CD4-positive, alpha-beta T cell treated with Interleukin-21 for 1 hour (primary cell): Measurements from ENCODE around the gene PIP4K2A.
"Not testable (repeated sequence)": the region's sequence is repeated elsewhere in the genome, so short reads cannot be mapped to it uniquely, and the experiment has no call there.

Experiments used
- DNase-seq: peaks from one replicate; pipeline ENCODE4 v3.0.0-alpha.2; 2020

The PIP4K2A gene

GRCh38 chr10:22503315-22504088 is 210.9 kb downstream of the PIP4K2A start:
- DNase-seq = no peak

- no peak for DNase-seq
These were observed 212.5 kb downstream of the PIP4K2A start for GRCh38 chr10:22501863-22502262.

DNA sequence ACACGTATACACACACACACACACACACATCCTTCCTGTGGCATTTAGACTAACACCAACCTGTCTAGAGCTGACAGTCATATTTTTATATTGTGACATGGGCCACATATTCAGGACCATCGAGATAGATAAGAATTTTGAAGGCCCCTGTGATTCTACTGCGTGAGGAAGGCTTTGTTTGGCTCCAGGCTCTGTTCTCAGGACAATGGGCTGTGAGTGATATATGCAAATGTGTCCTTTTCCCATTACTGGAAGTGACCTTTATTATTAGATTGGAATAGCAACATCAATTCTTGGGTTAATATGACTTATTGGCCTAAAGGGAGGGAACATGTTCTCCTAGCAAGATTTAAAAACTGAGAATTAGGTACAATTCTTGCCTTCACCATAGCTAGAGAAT is 213.0 kb downstream of the PIP4K2A start:
- no peak for DNase-seq

- DNase-seq = no peak
These were observed 213.6 kb downstream of the PIP4K2A start for GRCh38 chr10:22500656-22501340.

DNA sequence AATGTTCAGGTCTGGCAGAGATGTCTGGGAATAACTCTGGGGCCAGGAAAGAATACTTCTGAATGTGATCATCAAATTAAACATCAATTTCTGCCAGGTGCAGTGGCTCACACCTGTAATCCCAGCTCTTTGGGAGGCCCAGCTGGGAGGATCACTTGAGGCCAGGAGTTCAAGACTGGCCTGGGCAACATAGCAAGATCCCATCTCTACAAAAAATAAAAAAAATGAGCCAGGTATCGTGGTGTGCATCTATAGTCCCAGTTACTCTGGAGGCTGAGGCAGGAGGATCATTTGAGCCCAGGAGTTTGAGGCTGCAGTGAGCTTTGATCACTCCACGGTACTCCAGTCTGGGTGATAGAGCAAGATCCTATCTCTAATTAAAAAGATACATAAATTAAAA is 214.4 kb downstream of the PIP4K2A start:
- DNase-seq = not testable (repeated sequence)

- DNase-seq = no peak
These were observed 219.0 kb downstream of the PIP4K2A start for GRCh38 chr10:22495396-22495795.

GRCh38 chr10:22494007-22494406 is 220.4 kb downstream of the PIP4K2A start:
- no peak for DNase-seq

DNA sequence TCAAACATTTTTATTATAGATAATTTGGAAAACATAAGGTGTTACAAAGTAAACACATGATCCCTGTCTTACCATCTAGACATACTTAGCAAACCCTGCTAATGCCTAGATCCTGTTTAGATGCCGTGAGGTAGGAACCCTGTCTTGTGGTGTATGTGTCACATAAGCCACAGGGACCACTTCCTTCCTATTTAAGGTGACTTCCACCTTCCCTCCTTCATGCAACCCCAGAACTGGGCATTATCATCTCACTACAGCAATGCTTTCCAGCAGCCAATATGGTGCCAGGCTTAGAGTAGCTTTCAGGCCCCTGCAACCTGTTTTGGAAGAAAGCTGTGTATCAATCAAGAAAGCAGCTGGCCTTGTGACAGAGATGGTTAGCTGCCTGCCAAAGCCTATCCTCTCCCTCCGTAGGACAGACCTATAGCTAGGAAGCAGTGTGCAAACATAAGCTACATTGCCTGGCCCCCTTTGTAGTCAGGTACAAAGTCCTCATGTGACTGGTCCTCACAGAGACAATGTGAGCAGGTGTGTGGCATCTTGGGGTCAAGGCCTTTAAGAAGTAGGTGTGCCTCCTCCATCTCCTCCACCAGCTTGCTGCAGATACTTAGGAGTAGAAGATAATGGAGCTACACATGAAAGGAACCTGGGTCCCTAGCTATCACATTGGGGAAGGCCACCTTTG is 222.3 kb downstream of the PIP4K2A start:
- peak; percentile 41 for DNase-seq

DNA sequence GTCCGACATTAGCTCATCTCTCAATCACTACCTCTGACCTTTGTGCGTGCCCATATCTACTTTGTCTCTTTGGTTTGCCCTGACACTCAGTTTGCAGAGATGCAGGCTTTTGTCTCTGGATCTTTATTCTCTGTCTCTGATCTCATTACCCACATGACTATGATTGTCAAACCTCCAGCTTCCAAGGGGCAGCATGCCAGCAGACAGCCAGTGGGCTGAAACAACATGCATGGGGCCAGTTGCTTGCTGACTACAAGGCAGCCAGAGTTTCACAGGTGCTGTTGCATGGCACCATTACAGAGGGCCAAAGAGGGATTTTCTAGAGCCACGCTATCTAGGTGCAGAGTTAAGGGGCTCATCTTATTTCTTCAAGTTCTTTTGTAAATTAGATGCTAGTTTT is 222.9 kb downstream of the PIP4K2A start:
- no peak for DNase-seq

DNA sequence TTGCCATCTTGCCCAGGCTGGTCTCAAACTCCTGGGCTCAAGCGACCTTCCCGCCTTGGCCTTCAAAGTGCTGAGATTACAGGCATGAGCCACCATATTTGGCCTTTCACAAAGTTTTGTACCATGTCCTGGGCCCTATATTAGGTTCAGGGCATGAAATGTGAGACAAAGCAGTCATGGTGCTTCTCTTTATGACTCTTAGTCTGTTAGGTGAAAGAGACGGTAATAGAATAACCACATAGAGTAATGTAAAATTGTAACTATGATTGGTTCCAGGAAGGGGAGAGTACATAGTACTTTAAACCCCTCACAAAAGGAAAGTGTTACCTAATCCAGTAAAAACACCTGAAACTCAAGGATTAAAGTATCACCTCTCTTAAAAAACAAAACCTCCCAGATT is 224.4 kb downstream of the PIP4K2A start:
- DNase-seq = no peak

GRCh38 chr10:22489467-22489866 is 224.9 kb downstream of the PIP4K2A start:
- no peak for DNase-seq

DNA sequence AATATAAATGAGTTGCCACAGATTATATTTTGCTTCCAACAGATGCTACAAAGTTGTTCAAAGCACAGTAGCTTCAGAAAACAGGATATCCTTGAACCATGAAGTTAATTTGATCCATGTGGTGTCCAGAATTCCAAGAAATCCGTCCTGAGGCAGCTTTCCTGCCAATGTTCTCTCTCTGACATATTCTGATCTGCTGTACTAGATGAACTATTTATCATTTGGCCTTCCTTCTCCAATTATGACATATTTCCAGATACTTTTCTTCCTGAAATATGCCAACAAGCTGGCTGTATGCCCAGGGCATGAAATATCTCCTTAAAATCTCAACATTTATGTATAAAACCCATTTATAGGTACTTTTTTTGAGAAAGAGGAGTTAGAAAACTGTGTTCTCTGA is 227.9 kb downstream of the PIP4K2A start:
- DNase-seq = no peak
